ENCODE results near the gene TST.
"Not testable (repeated sequence)": the region's sequence is repeated elsewhere in the genome, so short reads cannot be mapped to it uniquely, and the experiment has no call there.

Gene TST

GRCh38 chr22:37014415-37014806 is 4.8 kb downstream of the TST start:
- no peak for DNase-seq (ENCODE audit: low read depth in 3 of 3)

DNA sequence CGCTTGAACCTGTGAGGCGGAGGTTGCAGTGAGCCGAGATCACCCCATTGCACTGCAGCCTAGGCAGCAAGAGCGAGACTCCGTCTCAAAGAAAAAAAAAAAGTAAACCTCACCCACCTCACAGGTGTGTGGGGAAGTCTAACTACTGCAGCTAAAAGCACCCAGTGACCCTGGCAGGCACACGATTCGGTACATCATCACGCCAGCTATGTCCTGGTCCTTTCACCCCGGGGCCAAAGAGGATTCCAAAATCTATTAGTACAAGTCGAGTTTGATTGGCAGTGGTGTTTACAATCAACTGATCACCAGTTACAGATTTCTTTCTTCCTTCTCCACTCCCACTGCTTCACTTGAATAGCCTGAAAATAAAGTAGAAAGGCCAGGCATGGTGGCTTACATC is 6.3 kb downstream of the TST start:
- DNase-seq (ENCODE audit: low read depth in 3 of 3): no peak

- DNase-seq (ENCODE audit: low read depth in 3 of 3): no peak
Observed at GRCh38 chr22:37012262-37012904, 6.9 kb downstream of the TST start.

GRCh38 chr22:37011472-37011871 is 7.8 kb downstream of the TST start:
- DNase-seq (ENCODE audit: low read depth in 3 of 3): no peak

DNA sequence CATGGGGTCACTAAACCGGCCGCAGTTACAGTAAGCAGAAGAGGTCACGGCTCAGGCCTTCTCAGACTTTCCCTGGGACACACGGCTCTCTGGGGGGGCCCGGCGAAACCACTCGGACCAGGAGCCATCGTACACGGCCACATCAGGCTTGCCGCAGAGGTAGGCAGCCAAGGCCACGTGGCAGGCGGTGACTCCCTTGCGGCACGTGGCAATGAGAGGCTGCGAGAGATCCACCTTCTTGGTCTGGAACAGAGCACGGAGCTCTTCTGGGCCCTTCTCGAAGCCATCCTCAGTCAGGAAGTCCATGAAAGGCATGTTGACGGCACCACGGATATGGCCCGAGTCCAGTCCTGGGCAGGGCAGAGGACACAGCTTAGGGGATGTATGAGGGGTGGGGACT is 8.3 kb downstream of the TST start:
- DNase-seq (ENCODE audit: low read depth in 3 of 3): no peak

DNA sequence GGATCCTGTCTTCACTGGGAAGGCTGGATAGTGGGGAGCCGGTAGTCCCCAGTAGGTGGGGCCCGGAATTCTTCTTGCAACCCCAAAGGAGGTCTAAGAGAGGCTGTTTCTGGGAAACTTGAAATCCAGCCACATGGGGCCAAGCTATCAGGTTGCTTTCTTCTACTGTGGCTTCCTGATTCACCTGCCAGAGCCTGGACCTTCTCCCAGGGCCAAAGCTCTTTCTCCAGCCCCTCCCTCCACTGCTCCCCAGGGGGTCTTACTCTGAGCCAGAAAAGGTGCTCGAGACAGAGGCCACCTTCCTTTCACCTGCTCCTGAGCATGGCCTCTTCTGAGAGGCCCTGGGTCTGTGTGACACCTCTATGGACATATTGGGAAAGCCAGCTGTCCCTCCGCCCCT is 9.1 kb downstream of the TST start:
- no peak for DNase-seq (ENCODE audit: low read depth in 3 of 3)

DNA sequence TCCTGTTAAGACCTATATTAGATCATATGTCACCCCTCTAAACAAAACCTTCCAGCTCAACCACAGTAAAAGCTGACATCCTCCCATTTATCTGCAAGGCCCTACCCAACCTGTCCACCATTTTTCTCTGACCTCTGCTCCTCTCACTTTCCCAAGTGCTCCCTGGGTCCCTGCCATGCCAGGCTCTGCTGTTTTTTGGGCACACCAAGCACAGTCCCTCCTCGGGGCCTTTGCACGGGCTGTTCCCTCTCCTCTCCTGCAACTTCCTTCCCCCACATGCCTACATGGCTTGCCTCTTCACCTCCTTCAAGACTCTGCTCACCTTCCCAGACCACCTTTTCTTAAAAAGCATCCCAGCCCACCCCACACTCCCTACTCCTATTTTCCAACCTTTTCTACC is 9.8 kb downstream of the TST start:
- DNase-seq (ENCODE audit: low read depth in 3 of 3): no peak

DNA sequence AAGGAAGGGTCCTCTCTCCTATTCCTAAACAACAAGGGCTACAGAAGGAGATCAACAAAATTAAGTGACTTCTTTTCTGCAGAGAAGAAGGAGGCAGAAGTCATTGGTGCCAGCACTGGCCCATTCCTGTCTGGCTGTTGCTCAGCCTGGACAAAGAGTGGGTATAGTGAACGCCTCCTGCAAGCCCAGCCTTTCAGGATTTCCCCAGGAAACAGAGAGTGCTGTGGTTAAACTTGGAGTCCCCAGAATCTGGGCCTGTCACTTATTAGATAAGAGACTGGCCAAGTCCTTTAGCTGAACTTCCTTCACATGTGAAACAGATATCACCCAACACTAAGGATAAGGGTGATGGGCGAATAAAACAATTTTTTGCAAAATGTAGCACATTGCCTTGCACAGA is 10.9 kb downstream of the TST start:
- no peak for DNase-seq (ENCODE audit: low read depth in 3 of 3)

DNA sequence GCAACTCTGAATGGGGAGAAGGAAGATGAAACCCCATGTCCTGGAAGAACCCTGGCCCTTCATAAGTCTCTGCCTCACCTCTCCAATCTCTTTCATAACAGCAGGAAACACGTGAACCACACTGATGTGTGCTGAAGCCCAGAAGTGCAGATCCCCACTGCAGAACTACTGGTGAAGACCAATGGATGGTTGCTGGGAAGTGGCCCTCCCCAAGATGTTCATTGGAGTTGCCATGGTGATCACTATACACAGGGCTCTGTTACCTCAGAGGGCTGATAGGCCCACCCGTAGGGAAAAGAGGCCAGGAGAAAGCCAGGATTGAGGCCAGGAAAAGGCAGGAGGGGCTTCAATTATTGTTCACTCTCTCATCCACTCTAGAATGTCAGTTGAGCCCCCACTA is 11.6 kb downstream of the TST start:
- DNase-seq (ENCODE audit: low read depth in 3 of 3): no peak

- DNase-seq (ENCODE audit: low read depth in 3 of 3): no peak
Observed at GRCh38 chr22:37002633-37003032, 16.6 kb downstream of the TST start.

GRCh38 chr22:37001826-37002225 is 17.4 kb downstream of the TST start:
- DNase-seq (ENCODE audit: low read depth in 3 of 3): no peak

DNA sequence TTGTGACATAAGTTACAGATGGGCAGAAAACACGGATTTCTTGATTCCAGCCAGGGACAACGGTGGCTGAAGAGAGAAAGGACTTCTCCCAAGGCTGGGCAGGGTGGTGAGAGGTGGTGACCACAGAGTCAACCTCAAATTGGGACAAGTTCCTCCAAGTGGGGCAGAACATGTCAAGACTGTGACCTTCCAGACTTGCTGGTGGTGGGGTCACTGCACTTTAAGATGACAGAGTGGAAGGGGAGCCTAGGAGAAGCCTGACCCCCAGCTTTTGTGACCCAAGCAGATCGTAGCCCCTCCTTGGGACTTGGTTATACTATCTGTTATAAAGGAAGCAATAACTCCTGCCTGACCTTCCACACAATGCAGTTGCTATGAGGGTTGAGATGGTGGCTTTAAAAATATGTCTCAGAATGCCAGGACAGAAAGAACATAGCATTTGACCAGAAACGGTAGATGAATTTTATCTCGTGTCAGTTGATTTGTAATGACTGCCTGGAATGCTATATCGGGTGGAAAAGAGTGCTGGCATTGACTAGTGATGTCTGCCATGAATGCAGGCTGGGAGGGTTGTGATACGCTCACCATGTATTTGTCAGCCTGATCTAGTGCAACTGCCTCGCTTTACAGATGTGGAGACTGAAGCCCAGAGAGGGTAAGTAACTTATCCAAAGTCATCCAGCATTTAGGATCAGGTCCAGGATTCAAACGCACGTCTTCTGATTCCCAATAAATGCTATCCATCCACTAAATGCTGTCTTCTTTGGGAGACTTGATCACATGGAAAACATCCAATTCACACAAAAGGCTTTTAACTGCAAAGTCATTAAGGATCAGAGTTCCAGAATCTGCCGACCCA is 18.3 kb downstream of the TST start:
- no peak for DNase-seq (ENCODE audit: low read depth in 3 of 3)

- no peak for DNase-seq (ENCODE audit: low read depth in 3 of 3)
Observed at GRCh38 chr22:36999463-36999862, 19.8 kb downstream of the TST start.

GRCh38 chr22:36998620-36999351 is 20.5 kb downstream of the TST start:
- no peak for DNase-seq (ENCODE audit: low read depth in 3 of 3)

- DNase-seq (ENCODE audit: low read depth in 3 of 3): no peak
Observed at GRCh38 chr22:36997746-36998145, 21.5 kb downstream of the TST start.

DNA sequence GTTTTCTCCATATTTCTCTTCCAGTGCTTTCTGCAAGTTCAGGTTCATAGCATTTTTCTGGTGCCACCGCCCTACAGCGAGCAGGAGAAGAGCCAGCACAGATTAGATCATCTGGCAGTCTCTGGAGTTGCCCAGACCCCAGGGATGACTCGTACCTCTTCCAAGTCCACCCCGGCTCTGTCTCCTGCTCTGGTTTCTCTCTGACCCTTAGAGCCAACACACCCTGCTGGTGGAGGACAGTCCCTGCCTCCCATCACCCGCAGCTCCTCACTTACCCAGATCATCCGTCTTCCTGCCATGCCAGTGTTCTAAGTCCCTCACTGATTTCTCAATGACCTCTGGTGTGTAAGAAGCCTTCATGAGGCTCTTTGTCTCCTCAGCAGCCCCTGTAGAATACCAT is 28.0 kb downstream of the TST start:
- no peak for DNase-seq (ENCODE audit: low read depth in 3 of 3)

DNA sequence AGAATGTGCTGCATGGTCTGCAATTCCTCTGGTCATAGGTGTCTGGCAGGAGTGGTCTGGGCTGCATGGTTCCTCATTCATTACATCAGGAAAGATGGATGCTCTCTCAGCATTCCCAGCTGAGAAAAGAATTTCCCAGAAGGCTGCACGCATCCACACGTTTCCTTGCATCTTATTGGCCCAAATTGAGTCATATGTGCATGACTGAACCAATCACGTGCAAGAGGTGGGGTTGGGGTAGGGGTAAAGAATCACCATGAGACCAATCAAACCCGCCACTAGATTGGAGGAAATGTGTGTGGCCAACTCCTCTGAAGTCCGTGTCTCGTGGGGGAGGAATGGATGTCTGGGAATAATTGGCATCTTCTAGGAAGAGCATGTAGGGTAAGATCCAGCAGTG is 28.8 kb downstream of the TST start:
- no peak for DNase-seq (ENCODE audit: low read depth in 3 of 3)

DNA sequence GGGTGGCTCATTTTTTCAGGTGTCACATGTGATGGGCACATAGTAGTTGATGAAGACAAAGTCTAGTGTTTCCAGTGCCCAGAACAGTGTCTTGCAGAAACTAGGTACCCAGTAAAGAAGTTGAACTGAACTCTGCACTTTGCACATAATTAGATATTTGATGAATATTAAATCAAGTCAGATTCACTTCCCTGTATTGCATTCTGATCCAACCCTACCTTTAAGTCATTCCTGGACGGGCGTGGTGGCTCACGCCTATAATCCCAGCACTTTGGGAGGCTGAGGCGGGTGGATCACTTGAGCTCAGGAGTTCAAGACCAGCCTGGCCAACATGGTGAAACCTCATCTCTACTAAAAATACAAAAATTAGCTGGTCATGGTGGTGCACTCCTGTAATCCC is 30.2 kb downstream of the TST start:
- DNase-seq (ENCODE audit: low read depth in 3 of 3): not testable (repeated sequence)

- no peak for DNase-seq (ENCODE audit: low read depth in 3 of 3)
Observed at GRCh38 chr22:36988075-36988832, 31.0 kb downstream of the TST start.

DNA sequence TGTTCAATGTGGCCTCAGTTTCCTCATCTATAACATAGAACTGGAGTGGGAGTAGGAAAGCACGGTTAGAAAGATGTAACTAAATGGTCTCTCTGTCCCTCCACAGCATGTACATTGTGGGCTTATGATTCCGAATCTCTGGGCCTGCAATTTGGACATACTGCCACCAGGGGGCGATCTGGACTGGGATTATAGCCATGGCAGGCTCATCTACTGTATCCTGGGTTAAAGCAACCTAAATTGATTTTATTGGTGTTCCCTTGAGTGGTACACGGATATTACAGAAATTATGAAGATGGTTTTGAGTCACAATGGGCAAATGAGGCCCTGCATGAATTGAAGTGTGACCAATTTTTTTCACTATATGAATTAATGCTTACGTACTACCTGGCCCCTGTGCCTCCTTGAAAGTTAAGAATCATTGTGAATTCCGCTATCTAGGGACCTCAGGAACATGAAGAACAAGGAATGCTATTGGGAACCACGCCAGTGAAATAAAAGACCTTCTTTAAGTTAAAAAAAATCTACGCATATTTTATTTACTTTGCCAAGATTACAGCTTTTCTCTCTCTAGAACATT is 32.9 kb downstream of the TST start:
- peak in 1 of 3 experiments; percentile 15 for DNase-seq (ENCODE audit: low read depth in 3 of 3)

GRCh38 chr22:36985211-36985889 is 33.9 kb downstream of the TST start:
- no peak for DNase-seq (ENCODE audit: low read depth in 3 of 3)
